HEK293 (cell line): ENCODE measurements around the gene TBC1D16.
A peak's percentile ranks its signal among the peaks of the same experiment; 100 is the strongest.

Experiments
- ATF2 ChIP-seq: fragments of 450-650 bp; formaldehyde crosslinking; IDR thresholded peaks from 2 replicates; pipeline ENCODE4 v1.5.1; 2016; ENCODE audit warnings: missing biosample characterization, missing genetic modification characterization, low read depth
- BCL6B ChIP-seq: fragments of 450-650 bp; formaldehyde crosslinking; IDR thresholded peaks from 2 replicates; pipeline ENCODE4 v1.5.1; 2017; ENCODE audit warnings: missing biosample characterization, missing genetic modification characterization
- GLIS1 ChIP-seq: fragments of 450-650 bp; formaldehyde crosslinking; IDR thresholded peaks from 2 replicates; pipeline ENCODE4 v1.5.1; 2016; ENCODE audit warnings: missing biosample characterization, missing genetic modification characterization
- KLF8 ChIP-seq: fragments of 450-650 bp; formaldehyde crosslinking; IDR thresholded peaks from 2 replicates; pipeline ENCODE4 v1.5.1; 2016; ENCODE audit warnings: missing biosample characterization, missing genetic modification characterization
- MZF1 ChIP-seq: fragments of 450-650 bp; formaldehyde crosslinking; IDR thresholded peaks from 2 replicates; pipeline ENCODE4 v1.5.1; 2017; ENCODE audit warnings: missing biosample characterization, missing genetic modification characterization, borderline replicate concordance
- REPIN1 ChIP-seq: fragments of 450-650 bp; formaldehyde crosslinking; IDR thresholded peaks from 2 replicates; pipeline ENCODE4 v1.5.1; 2017; ENCODE audit warnings: missing biosample characterization, missing genetic modification characterization, low read depth
- SP3 ChIP-seq: fragments of 450-650 bp; formaldehyde crosslinking; IDR thresholded peaks from 2 replicates; pipeline ENCODE4 v1.5.1; 2016; ENCODE audit warnings: missing biosample characterization, missing genetic modification characterization
- ZBTB26 ChIP-seq: fragments of 450-650 bp; formaldehyde crosslinking; optimal IDR thresholded peaks from 2 replicates; pipeline ENCODE3; 2016; ENCODE audit warnings: missing biosample characterization, mild to moderate bottlenecking, missing genetic modification characterization
- ZFHX2 ChIP-seq: fragments of 450-650 bp; formaldehyde crosslinking; conservative IDR thresholded peaks from 2 replicates; pipeline ENCODE4 v1.5.1; 2016; ENCODE audit warnings: missing biosample characterization, missing genetic modification characterization
- ZFP69B ChIP-seq: fragments of 450-650 bp; formaldehyde crosslinking; IDR thresholded peaks from 2 replicates; pipeline ENCODE4 v1.5.1; 2016; ENCODE audit warnings: missing biosample characterization, missing genetic modification characterization
- ZNF223 ChIP-seq: fragments of 450-650 bp; formaldehyde crosslinking; IDR thresholded peaks from 2 replicates; pipeline ENCODE4 v1.5.1; 2016; ENCODE audit warnings: missing biosample characterization, missing genetic modification characterization
- ZNF274 ChIP-seq, 2 experiments: fragments of 200-500 bp in 1 of 2; fragments of 450-650 bp in 1 of 2; sonication (Bioruptor generic) in 1 of 2; formaldehyde crosslinking in 1 of 2; IDR thresholded peaks; 2 replicates each; pipeline versions ENCODE4 v1.5.1 to v1.6.1; 2014 to 2016; ENCODE audit warnings: borderline replicate concordance in 1 of 2, inconsistent platforms in 1 of 2, low read length in 1 of 2, missing biosample characterization in 1 of 2, missing genetic modification characterization in 1 of 2
- ZNF335 ChIP-seq: fragments of 450-650 bp; formaldehyde crosslinking; conservative IDR thresholded peaks from 2 replicates; pipeline ENCODE4 v1.5.1; 2016; ENCODE audit warnings: missing biosample characterization, missing genetic modification characterization
- ZNF529 ChIP-seq: fragments of 450-650 bp; formaldehyde crosslinking; IDR thresholded peaks from 2 replicates; pipeline ENCODE4 v1.5.1; 2017; ENCODE audit warnings: missing genetic modification characterization, missing biosample characterization; ENCODE audit not compliant: insufficient replicate concordance
- ZNF639 ChIP-seq: fragments of 450-650 bp; formaldehyde crosslinking; IDR thresholded peaks from 2 replicates; pipeline ENCODE4 v1.5.1; 2016; ENCODE audit warnings: missing biosample characterization, missing genetic modification characterization
- ZNF658 ChIP-seq: fragments of 450-650 bp; formaldehyde crosslinking; IDR thresholded peaks from 2 replicates; pipeline ENCODE4; 2016; ENCODE audit warnings: missing biosample characterization, missing genetic modification characterization
- ZNF747 ChIP-seq: fragments of 450-650 bp; formaldehyde crosslinking; IDR thresholded peaks from 2 replicates; pipeline ENCODE4 v1.5.1; 2016; ENCODE audit warnings: missing biosample characterization, missing genetic modification characterization
- ZSCAN16 ChIP-seq: fragments of 450-650 bp; formaldehyde crosslinking; IDR thresholded peaks from 2 replicates; pipeline ENCODE4 v1.5.1; 2016; ENCODE audit warnings: missing biosample characterization, missing genetic modification characterization
- ZSCAN30 ChIP-seq: fragments of 450-650 bp; IDR thresholded peaks from 2 replicates; pipeline ENCODE4 v1.5.1; 2018; ENCODE audit warnings: missing biosample characterization, mild to moderate bottlenecking, missing genetic modification characterization, moderate library complexity
- TF ChIP-seq, protein P1 (sequence below): fragments of 450-650 bp; formaldehyde crosslinking; IDR thresholded peaks from 2 replicates; pipeline ENCODE4 v1.5.1; 2016; ENCODE audit warnings: missing biosample characterization, missing genetic modification characterization, borderline replicate concordance
- TF ChIP-seq, protein P2 (sequence below): fragments of 450-650 bp; formaldehyde crosslinking; IDR thresholded peaks from 2 replicates; pipeline ENCODE4 v1.5.1; 2017; ENCODE audit warnings: missing biosample characterization, missing genetic modification characterization
- TF ChIP-seq, protein P3 (sequence below): fragments of 450-650 bp; formaldehyde crosslinking; IDR thresholded peaks from 2 replicates; pipeline ENCODE4 v1.5.1; 2016; ENCODE audit warnings: missing biosample characterization, missing genetic modification characterization

The TBC1D16 gene

GRCh38 chr17:79993390-79994227 lies 42.1 kb downstream of the TBC1D16 start (continued):
- peak; percentile 77 for TF ChIP-seq ZNF335 (tag by site-specific recombination)
- TF ChIP-seq ZNF274 (IDR thresholded peaks at IDR 0.05; ENCODE audit: low read length) = no peak
- TF ChIP-seq ZNF274 (tag by site-specific recombination; IDR thresholded peaks at IDR 0.05; ENCODE audit: borderline replicate concordance) = no peak
- TF ChIP-seq KLF8 (tag by site-specific recombination) = peak; percentile 72
- TF ChIP-seq MZF1 = 0 out of 2 replicates have a peak, but pooled peaks have one; percentile 31
- TF ChIP-seq ZNF658 (tag by site-specific recombination) = no peak
- peak; percentile 69; the same call in 1 of the 2 replicates for TF ChIP-seq ZSCAN30 (tag by site-specific recombination)
- TF ChIP-seq, protein P1, sequence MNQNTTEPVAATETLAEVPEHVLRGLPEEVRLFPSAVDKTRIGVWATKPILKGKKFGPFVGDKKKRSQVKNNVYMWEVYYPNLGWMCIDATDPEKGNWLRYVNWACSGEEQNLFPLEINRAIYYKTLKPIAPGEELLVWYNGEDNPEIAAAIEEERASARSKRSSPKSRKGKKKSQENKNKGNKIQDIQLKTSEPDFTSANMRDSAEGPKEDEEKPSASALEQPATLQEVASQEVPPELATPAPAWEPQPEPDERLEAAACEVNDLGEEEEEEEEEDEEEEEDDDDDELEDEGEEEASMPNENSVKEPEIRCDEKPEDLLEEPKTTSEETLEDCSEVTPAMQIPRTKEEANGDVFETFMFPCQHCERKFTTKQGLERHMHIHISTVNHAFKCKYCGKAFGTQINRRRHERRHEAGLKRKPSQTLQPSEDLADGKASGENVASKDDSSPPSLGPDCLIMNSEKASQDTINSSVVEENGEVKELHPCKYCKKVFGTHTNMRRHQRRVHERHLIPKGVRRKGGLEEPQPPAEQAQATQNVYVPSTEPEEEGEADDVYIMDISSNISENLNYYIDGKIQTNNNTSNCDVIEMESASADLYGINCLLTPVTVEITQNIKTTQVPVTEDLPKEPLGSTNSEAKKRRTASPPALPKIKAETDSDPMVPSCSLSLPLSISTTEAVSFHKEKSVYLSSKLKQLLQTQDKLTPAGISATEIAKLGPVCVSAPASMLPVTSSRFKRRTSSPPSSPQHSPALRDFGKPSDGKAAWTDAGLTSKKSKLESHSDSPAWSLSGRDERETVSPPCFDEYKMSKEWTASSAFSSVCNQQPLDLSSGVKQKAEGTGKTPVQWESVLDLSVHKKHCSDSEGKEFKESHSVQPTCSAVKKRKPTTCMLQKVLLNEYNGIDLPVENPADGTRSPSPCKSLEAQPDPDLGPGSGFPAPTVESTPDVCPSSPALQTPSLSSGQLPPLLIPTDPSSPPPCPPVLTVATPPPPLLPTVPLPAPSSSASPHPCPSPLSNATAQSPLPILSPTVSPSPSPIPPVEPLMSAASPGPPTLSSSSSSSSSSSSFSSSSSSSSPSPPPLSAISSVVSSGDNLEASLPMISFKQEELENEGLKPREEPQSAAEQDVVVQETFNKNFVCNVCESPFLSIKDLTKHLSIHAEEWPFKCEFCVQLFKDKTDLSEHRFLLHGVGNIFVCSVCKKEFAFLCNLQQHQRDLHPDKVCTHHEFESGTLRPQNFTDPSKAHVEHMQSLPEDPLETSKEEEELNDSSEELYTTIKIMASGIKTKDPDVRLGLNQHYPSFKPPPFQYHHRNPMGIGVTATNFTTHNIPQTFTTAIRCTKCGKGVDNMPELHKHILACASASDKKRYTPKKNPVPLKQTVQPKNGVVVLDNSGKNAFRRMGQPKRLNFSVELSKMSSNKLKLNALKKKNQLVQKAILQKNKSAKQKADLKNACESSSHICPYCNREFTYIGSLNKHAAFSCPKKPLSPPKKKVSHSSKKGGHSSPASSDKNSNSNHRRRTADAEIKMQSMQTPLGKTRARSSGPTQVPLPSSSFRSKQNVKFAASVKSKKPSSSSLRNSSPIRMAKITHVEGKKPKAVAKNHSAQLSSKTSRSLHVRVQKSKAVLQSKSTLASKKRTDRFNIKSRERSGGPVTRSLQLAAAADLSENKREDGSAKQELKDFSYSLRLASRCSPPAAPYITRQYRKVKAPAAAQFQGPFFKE (tag by site-specific recombination) = no peak
- TF ChIP-seq, protein P2, sequence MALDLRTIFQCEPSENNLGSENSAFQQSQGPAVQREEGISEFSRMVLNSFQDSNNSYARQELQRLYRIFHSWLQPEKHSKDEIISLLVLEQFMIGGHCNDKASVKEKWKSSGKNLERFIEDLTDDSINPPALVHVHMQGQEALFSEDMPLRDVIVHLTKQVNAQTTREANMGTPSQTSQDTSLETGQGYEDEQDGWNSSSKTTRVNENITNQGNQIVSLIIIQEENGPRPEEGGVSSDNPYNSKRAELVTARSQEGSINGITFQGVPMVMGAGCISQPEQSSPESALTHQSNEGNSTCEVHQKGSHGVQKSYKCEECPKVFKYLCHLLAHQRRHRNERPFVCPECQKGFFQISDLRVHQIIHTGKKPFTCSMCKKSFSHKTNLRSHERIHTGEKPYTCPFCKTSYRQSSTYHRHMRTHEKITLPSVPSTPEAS (tag by site-specific recombination) = 0 out of 2 replicates have a peak, but pooled peaks have one; percentile 38
- TF ChIP-seq, protein P3, sequence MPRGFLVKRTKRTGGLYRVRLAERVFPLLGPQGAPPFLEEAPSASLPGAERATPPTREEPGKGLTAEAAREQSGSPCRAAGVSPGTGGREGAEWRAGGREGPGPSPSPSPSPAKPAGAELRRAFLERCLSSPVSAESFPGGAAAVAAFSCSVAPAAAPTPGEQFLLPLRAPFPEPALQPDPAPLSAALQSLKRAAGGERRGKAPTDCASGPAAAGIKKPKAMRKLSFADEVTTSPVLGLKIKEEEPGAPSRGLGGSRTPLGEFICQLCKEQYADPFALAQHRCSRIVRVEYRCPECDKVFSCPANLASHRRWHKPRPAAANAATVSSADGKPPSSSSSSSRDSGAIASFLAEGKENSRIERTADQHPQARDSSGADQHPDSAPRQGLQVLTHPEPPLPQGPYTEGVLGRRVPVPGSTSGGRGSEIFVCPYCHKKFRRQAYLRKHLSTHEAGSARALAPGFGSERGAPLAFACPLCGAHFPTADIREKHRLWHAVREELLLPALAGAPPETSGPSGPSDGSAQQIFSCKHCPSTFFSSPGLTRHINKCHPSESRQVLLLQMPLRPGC (tag by site-specific recombination) = no peak
- no peak for TF ChIP-seq REPIN1
- TF ChIP-seq ZNF223 = no peak
- TF ChIP-seq ZBTB26 = peak; percentile 29
- TF ChIP-seq ZNF639 = no peak
- no peak for TF ChIP-seq ZNF529 (tag by site-specific recombination)
- peak; percentile 43; the same call in 1 of the 2 replicates for TF ChIP-seq SP3 (tag by site-specific recombination)
- TF ChIP-seq ZFP69B (tag by site-specific recombination) = peak; percentile 56; the same call in 1 of the 2 replicates
- no peak for TF ChIP-seq ZFHX2 (tag by site-specific recombination)
- 0 out of 2 replicates have a peak, but pooled peaks have one; percentile 5 for TF ChIP-seq ZSCAN16 (tag by site-specific recombination)
- no peak for TF ChIP-seq ZNF747 (tag by site-specific recombination)
- TF ChIP-seq BCL6B (tag by site-specific recombination) = peak; percentile 61; the same call in 1 of the 2 replicates
- peak; percentile 97 for TF ChIP-seq GLIS1 (tag by site-specific recombination)
- TF ChIP-seq ATF2 (tag by site-specific recombination) = peak; percentile 94
